HepG2 (cell line): ENCODE measurements around the gene ACAD8. TPM values are rescaled to one million over a fixed set of nuclear protein-coding genes. Genes with fewer than 3 reads are reported as not detected.

Experiments
- ADNP ChIP-seq: sonication (generic); formaldehyde crosslinking; IDR thresholded peaks from 2 replicates; pipeline ENCODE4 v1.4.0; 2020; ENCODE audit warnings: missing genetic modification reagents
- ATF7 ChIP-seq, 2 experiments: fragments of 450-650 bp in 1 of 2; sonication (generic) in 1 of 2; formaldehyde crosslinking in 1 of 2; IDR thresholded peaks; 2 replicates each; pipeline versions ENCODE4 v1.4.0 to v1.6.1; 2016 to 2020; ENCODE audit warnings: antibody characterized with exemption in 1 of 2, mild to moderate bottlenecking in 1 of 2, missing genetic modification reagents in 1 of 2
- KDM2A ChIP-seq: sonication (generic); formaldehyde crosslinking; IDR thresholded peaks from 2 replicates; pipeline ENCODE4 v1.4.0; 2020; ENCODE audit warnings: low read depth, missing genetic modification reagents, borderline replicate concordance
- NR0B2 ChIP-seq: sonication (generic); formaldehyde crosslinking; IDR thresholded peaks from 2 replicates; pipeline ENCODE4 v1.4.0; 2020; ENCODE audit warnings: mild to moderate bottlenecking, missing genetic modification reagents
- NR2F6 ChIP-seq, 2 experiments: IDR thresholded peaks; 2 replicates each; pipeline ENCODE4 v1.6.1; 2016; ENCODE audit warnings: antibody characterized with exemption in 1 of 2, mild to moderate bottlenecking in 1 of 2
- PCBP2 ChIP-seq: fragments of 200-400 bp; formaldehyde crosslinking; optimal IDR thresholded peaks from 2 replicates; pipeline ENCODE3; 2018; ENCODE audit warnings: low read length, low read depth; ENCODE audit not compliant: poor library complexity, severe bottlenecking
- PLRG1 ChIP-seq: fragments of 450-650 bp; conservative IDR thresholded peaks from 2 replicates; pipeline ENCODE4 v1.6.1; 2016
- RFXANK ChIP-seq: IDR thresholded peaks from 2 replicates; pipeline ENCODE4 v1.6.1; 2016
- SP4 ChIP-seq: sonication (generic); formaldehyde crosslinking; IDR thresholded peaks from 2 replicates; pipeline ENCODE4 v1.8.1; 2023; ENCODE audit warnings: mild to moderate bottlenecking, missing genetic modification reagents
- SRSF9 ChIP-seq: fragments of 200-400 bp; formaldehyde crosslinking; IDR thresholded peaks from 2 replicates; pipeline ENCODE4 v1.6.1; 2018; ENCODE audit warnings: borderline replicate concordance, mild to moderate bottlenecking, low read depth, low read length; ENCODE audit not compliant: insufficient read depth, poor library complexity, severe bottlenecking
- SRY ChIP-seq: sonication (generic); formaldehyde crosslinking; IDR thresholded peaks from 2 replicates; pipeline ENCODE4 v1.8.0; 2022; ENCODE audit warnings: mild to moderate bottlenecking, missing genetic modification reagents
- TBX3 ChIP-seq: fragments of 450-650 bp; IDR thresholded peaks from 2 replicates; pipeline ENCODE4 v1.6.1; 2017; ENCODE audit warnings: antibody characterized with exemption, mild to moderate bottlenecking, inconsistent platforms, borderline replicate concordance
- XBP1 ChIP-seq: sonication (generic); formaldehyde crosslinking; IDR thresholded peaks from 2 replicates; pipeline ENCODE4 v1.5.0; 2020; ENCODE audit warnings: missing genetic modification reagents
- ZNF24 ChIP-seq: fragments of 450-650 bp; IDR thresholded peaks from 2 replicates; pipeline ENCODE4 v1.6.1; 2017; ENCODE audit warnings: antibody characterized with exemption, mild to moderate bottlenecking
- ZNF3 ChIP-seq: IDR thresholded peaks from 2 replicates; pipeline ENCODE4 v1.7.0; 2017; ENCODE audit warnings: inconsistent platforms
- ZNF34 ChIP-seq: sonication (generic); formaldehyde crosslinking; IDR thresholded peaks from 2 replicates; pipeline ENCODE4 v1.4.0; 2020; ENCODE audit warnings: mild to moderate bottlenecking, missing genetic modification reagents, borderline replicate concordance
- ZNF354B ChIP-seq: sonication (generic); formaldehyde crosslinking; IDR thresholded peaks from 2 replicates; pipeline ENCODE4 v1.8.0; 2022; ENCODE audit warnings: mild to moderate bottlenecking, missing genetic modification reagents
- ZNF558 ChIP-seq: sonication (generic); formaldehyde crosslinking; IDR thresholded peaks from 2 replicates; pipeline ENCODE4 v1.9.0; 2022; ENCODE audit warnings: mild to moderate bottlenecking, missing genetic modification reagents, borderline replicate concordance
- ZNF746 ChIP-seq: sonication (generic); formaldehyde crosslinking; IDR thresholded peaks from 2 replicates; pipeline ENCODE4 v1.8.0; 2022; ENCODE audit warnings: mild to moderate bottlenecking, missing genetic modification reagents
- ZNF850 ChIP-seq: sonication (generic); formaldehyde crosslinking; conservative IDR thresholded peaks from 2 replicates; pipeline ENCODE4 v1.9.0; 2021; ENCODE audit warnings: mild to moderate bottlenecking, missing genetic modification reagents
- ZNF883 ChIP-seq: sonication (generic); formaldehyde crosslinking; IDR thresholded peaks from 2 replicates; pipeline ENCODE4 v1.5.1; 2020; ENCODE audit warnings: mild to moderate bottlenecking, missing genetic modification reagents; ENCODE audit errors: not compliant biosample characterization
- polyA plus RNA-seq, 8 experiments: library from polyadenylated mRNA; depleted of rRNA in 3 of 8; stranded (reverse) in 7 of 8; unstranded in 1 of 8; fragments of >200 nt; fragmentation: Illumina TruSeq in 4 of 8; extraction: Trizol in 4 of 8; gene quantifications; 2 replicates each; pipeline versions ENCODE4 v1.2.1 to v1.2.3, GENCODE V29; 2011 to 2016; ENCODE audit warnings: low read depth in 4 of 8, missing spikeins in 1 of 8, mixed read lengths in 1 of 8; ENCODE audit not compliant: insufficient read depth in 1 of 8
- total RNA-seq, 5 experiments: library from RNA; depleted of rRNA; stranded (reverse); fragments of >200 nt; fragmentation: Illumina TruSeq; extraction: Trizol; gene quantifications; 2 replicates each; pipeline ENCODE4 v1.2.3, GENCODE V29; 2016; ENCODE audit warnings: low read depth in 1 of 5
- TF ChIP-seq, protein P1 (sequence below): sonication (generic); formaldehyde crosslinking; IDR thresholded peaks from 2 replicates; pipeline ENCODE4 v1.4.0; 2020; ENCODE audit warnings: missing genetic modification reagents; ENCODE audit errors: not compliant biosample characterization
- TF ChIP-seq, protein P2 (sequence below), 2 experiments: fragments of 450-650 bp in 1 of 2; sonication (generic) in 1 of 2; formaldehyde crosslinking; IDR thresholded peaks; 2 replicates each; pipeline versions ENCODE4 v1.5.0 to v1.8.0; 2020 to 2022; ENCODE audit warnings: mild to moderate bottlenecking in 1 of 2, missing genetic modification reagents in 1 of 2
- TF ChIP-seq, protein P3 (sequence below): sonication (generic); formaldehyde crosslinking; IDR thresholded peaks from 2 replicates; pipeline ENCODE4 v1.4.0; 2020; ENCODE audit warnings: mild to moderate bottlenecking, low read depth, missing genetic modification reagents
- TF ChIP-seq, protein P4 (sequence below): IDR thresholded peaks from 2 replicates; pipeline ENCODE4 v1.6.1; 2016; ENCODE audit warnings: missing compliant biosample characterization, missing genetic modification reagents, borderline replicate concordance

ACAD8 gene
- total and polyA plus RNA-seq, 2 of the 13 experiments (the other 11 are each of a cell fraction or from before 2014, with no cell fraction given), result 13.5 to 20.3 TPM

- TF ChIP-seq, protein P1, sequence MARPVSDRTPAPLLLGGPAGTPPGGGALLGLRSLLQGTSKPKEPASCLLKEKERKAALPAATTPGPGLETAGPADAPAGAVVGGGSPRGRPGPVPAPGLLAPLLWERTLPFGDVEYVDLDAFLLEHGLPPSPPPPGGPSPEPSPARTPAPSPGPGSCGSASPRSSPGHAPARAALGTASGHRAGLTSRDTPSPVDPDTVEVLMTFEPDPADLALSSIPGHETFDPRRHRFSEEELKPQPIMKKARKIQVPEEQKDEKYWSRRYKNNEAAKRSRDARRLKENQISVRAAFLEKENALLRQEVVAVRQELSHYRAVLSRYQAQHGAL, result no peak
- TF ChIP-seq KDM2A (CRISPR knock-in tag) (peak; percentile 73), SRY (CRISPR knock-in tag) (peak; percentile 67; the same call in 1 of the 2 replicates), ZNF883 (CRISPR knock-in tag) (no peak), ZNF746 (CRISPR knock-in tag) (no peak; the same call in 1 of the 2 replicates), ZNF850 (CRISPR knock-in tag) (no peak), NR0B2 (peak; percentile 92), ADNP (CRISPR knock-in tag) (no peak), SP4 (CRISPR knock-in tag) (peak; percentile 78), XBP1 (no peak), ZNF24 (no peak), PCBP2 (no peak), ATF7 (IDR thresholded peaks at IDR 0.05) (no peak), ATF7 (CRISPR knock-in tag; IDR thresholded peaks at IDR 0.05) (no peak), ZNF34 (CRISPR knock-in tag) (no peak), ZNF354B (CRISPR knock-in tag) (no peak), ZNF558 (peak; percentile 94; the same call in 1 of the 2 replicates), NR2F6 (IDR thresholded peaks at IDR 0.05) (peak; percentile 55), NR2F6 (CRISPR knock-in tag; IDR thresholded peaks at IDR 0.05) (peak; percentile 53), ZNF3 (CRISPR knock-in tag) (no peak), PLRG1 (no peak), RFXANK (CRISPR knock-in tag) (no peak; the same call in 1 of the 2 replicates), TBX3 (no peak), SRSF9 (no peak)
- TF ChIP-seq, protein P2, sequence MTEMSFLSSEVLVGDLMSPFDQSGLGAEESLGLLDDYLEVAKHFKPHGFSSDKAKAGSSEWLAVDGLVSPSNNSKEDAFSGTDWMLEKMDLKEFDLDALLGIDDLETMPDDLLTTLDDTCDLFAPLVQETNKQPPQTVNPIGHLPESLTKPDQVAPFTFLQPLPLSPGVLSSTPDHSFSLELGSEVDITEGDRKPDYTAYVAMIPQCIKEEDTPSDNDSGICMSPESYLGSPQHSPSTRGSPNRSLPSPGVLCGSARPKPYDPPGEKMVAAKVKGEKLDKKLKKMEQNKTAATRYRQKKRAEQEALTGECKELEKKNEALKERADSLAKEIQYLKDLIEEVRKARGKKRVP (CRISPR knock-in tag; IDR thresholded peaks at IDR 0.05), result peak in 1 of 2 experiments; percentile 64; a peak in 1 of 4 replicates
- TF ChIP-seq, protein P3, sequence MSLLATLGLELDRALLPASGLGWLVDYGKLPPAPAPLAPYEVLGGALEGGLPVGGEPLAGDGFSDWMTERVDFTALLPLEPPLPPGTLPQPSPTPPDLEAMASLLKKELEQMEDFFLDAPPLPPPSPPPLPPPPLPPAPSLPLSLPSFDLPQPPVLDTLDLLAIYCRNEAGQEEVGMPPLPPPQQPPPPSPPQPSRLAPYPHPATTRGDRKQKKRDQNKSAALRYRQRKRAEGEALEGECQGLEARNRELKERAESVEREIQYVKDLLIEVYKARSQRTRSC, result no peak
- TF ChIP-seq, protein P4, sequence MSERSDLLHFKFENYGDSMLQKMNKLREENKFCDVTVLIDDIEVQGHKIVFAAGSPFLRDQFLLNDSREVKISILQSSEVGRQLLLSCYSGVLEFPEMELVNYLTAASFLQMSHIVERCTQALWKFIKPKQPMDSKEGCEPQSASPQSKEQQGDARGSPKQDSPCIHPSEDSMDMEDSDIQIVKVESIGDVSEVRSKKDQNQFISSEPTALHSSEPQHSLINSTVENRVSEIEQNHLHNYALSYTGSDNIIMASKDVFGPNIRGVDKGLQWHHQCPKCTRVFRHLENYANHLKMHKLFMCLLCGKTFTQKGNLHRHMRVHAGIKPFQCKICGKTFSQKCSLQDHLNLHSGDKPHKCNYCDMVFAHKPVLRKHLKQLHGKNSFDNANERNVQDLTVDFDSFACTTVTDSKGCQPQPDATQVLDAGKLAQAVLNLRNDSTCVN (CRISPR knock-in tag), result peak; percentile 57; the same call in 1 of the 2 replicates
Measured at GRCh38 chr11:134223836-134224709, 29.3 kb upstream of the ACAD8 start, which contains the start of the genes NCAPD3 and VPS26B (continued).
